ENCODE data around the gene PLCB4.

Gene PLCB4

GRCh38 chr20:9476174-9476573 lies 407.3 kb downstream of the PLCB4 start:
- no peak for DNase-seq

GRCh38 chr20:9476637-9477036 lies 407.8 kb downstream of the PLCB4 start:
- DNase-seq: no peak

- DNase-seq: no peak
Observed at GRCh38 chr20:9478771-9479170, 409.9 kb downstream of the PLCB4 start.

- no peak for DNase-seq
Observed at GRCh38 chr20:9480066-9480465, 411.2 kb downstream of the PLCB4 start.

GRCh38 chr20:9482180-9482579 lies 413.3 kb downstream of the PLCB4 start:
- DNase-seq: no peak

- DNase-seq: no peak
Observed at GRCh38 chr20:9483131-9483530, 414.2 kb downstream of the PLCB4 start.

GRCh38 chr20:9485614-9486340 lies 416.9 kb downstream of the PLCB4 start:
- no peak for DNase-seq

GRCh38 chr20:9487231-9487630 lies 418.3 kb downstream of the PLCB4 start:
- DNase-seq: no peak

- no peak for DNase-seq
Observed at GRCh38 chr20:9488063-9488462, 419.2 kb downstream of the PLCB4 start.

- DNase-seq: no peak
Observed at GRCh38 chr20:9490161-9490560, 421.3 kb downstream of the PLCB4 start.

- DNase-seq: no peak
Observed at GRCh38 chr20:9490631-9491030, 421.7 kb downstream of the PLCB4 start.

- DNase-seq: no peak
Observed at GRCh38 chr20:9491324-9491723, 422.4 kb downstream of the PLCB4 start.

- DNase-seq: no peak
Observed at GRCh38 chr20:9492067-9492466, 423.2 kb downstream of the PLCB4 start.

GRCh38 chr20:9493803-9494202 lies 424.9 kb downstream of the PLCB4 start:
- DNase-seq: no peak

GRCh38 chr20:9495701-9496100 lies 426.8 kb downstream of the PLCB4 start:
- no peak for DNase-seq

- no peak for DNase-seq
Observed at GRCh38 chr20:9496155-9496554, 427.3 kb downstream of the PLCB4 start.

- no peak for DNase-seq
Observed at GRCh38 chr20:9498322-9498721, 429.4 kb downstream of the PLCB4 start.

GRCh38 chr20:9499126-9499899 lies 430.4 kb downstream of the PLCB4 start:
- no peak for DNase-seq

- no peak for DNase-seq
Observed at GRCh38 chr20:9500121-9500520, 431.2 kb downstream of the PLCB4 start.

- no peak for DNase-seq
Observed at GRCh38 chr20:9501473-9501872, 432.6 kb downstream of the PLCB4 start.

- DNase-seq: no peak
Observed at GRCh38 chr20:9503526-9504245, 434.8 kb downstream of the PLCB4 start.

- DNase-seq: no peak
Observed at GRCh38 chr20:9506280-9506821, 437.5 kb downstream of the PLCB4 start.

- no peak for DNase-seq
Observed at GRCh38 chr20:9506964-9507369, 438.1 kb downstream of the PLCB4 start.
